ENCODE data around the gene HIF1A.
"Not testable (repeated sequence)": the region's sequence is repeated elsewhere in the genome, so short reads cannot be mapped to it uniquely, and the experiment has no call there.

Gene HIF1A

GRCh38 chr14:61694830-61695694 lies at the start of gene HIF1A:
Gene HIF1A, plus strand, starts transcription at chr14:61695513. Its CDS starts 292 bp downstream, at chr14:61695805.
- peak; percentile 88 for DNase-seq

GRCh38 chr14:61646366-61647116 lies 48.8 kb upstream of the HIF1A start:
- no peak for DNase-seq

- DNase-seq = no peak
Observed at GRCh38 chr14:61647704-61648103, 47.6 kb upstream of the HIF1A start.

- DNase-seq = no peak
Observed at GRCh38 chr14:61648377-61648776, 46.9 kb upstream of the HIF1A start.

DNA sequence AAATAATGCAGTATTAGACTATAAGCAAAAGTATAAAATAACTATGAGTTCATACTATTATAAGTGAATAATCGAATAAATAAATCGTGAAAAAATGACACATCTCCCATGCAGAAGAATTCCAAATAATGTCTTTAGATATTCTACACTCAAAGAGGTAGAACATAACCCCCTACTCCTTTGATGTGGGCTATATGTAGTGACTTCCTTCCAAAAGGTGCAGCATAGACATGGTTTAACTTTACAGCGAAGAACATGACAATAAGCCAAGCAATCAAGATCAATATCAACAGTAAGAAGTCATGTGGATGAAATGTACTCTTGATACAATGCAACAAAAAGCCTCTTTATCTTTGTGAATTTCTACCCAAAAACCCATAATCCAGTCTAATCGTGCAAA lies 46.0 kb upstream of the HIF1A start:
- no peak for DNase-seq

DNA sequence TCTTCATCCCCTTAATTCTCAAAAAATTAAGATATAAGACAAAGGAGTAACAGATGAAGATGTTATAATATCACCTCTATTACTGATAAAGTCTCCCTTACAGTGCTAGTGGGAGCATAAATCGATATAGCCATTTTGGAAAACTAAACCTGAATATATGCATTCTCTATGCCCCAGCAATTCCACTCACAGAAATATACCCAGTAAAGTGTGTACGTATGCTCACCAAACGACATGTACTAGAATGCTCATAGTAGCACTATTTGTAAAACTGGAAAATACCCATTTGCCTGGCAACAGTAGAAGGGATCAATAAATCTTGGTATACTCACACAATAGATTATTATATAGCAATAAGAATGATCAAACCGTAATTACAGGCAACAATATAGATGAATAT lies 44.0 kb upstream of the HIF1A start:
- no peak for DNase-seq

DNA sequence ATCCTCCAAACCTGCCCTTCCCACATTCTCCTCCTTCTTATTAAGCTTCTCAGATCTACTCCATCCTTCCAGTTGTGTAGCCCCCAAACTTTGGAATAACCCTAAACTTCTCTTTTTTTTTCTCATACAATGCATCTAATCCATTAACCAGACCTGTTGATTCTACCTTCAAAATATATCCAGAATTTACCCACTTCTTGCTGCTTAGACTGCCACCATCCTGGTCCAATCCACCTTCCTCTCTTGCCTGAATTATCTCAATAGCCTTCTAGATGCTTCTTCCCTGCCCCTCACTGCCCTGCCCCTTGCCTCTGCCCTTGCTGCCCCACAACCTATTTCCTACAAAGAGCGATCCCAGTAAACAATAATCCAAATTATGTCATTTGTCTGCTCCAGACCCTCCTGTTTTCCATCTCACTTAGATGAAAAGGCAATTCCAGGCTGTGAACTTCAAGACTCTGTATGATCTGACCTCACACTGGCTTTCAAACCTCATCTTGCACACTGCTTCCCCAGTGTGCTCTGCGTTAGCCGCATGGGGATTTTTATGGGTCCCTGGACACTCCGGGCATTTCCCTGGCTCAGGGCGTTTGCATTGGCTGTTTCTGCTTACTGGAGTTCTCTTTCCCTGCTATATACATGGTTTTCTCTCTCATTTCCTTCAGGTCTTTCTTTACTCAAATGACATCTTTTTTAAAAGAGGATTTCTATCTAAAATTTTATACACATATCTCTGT lies 42.6 kb upstream of the HIF1A start:
- DNase-seq = no peak

DNA sequence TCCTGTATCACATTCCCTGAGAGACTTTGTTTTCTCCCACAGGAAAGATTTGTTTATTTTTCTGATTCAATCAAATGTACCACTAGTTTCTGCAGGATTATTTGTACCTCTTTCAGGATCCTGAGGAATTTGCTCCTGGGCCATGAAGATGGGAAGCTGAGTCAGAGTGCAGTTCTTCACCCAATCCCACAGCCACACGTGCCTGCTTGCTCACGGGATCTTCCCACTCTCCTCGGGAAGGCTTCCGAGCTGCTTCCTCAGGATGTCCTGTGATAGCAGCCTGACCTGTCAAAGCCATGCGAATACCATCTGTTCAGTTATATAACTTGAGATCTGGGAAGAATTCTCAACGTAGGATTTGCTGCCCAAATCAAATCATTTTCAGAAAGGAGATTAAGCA lies 41.8 kb upstream of the HIF1A start:
- DNase-seq = no peak

GRCh38 chr14:61654026-61654425 lies 41.3 kb upstream of the HIF1A start:
- no peak for DNase-seq

DNA sequence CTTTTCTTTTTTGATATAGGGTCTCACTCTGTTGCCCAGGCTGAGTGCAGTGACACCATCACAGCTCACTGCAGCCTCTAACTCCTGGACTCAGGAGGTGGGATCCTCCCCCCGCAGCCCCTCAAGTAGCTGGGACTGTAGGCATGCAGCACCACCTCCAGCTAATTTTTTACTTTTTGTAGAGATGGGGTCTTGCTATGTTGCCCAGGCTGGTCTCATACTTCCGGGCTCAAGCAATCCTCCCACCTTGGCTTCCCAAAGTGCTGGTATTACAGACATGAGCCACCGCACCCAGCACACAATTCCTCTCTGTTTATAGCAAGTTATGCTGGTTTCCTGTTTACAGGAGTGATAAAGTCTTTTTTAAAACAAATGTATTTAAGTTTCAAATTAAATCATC lies 39.5 kb upstream of the HIF1A start:
- DNase-seq = no peak

DNA sequence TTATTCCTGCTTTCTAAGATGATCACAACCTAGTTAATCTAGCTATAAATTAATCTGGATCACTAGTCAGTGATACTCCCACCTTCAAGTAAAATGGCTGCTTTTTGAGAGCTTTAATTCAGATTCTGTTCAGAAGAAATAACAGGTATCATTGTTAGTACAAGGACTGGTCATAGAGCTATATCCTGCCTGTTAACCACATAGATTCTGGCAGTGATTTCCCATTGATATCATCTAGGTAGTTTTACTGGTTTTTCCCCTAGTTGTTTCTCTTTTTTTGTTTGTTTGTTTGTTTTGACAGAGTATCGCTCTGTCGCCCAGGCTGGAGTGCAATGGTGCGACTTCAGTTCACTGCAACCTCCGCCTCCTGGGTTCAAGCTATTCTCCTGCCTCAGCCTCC lies 39.0 kb upstream of the HIF1A start:
- no peak for DNase-seq

GRCh38 chr14:61658111-61658510 lies 37.2 kb upstream of the HIF1A start:
- DNase-seq = not testable (repeated sequence)

- DNase-seq = no peak
Observed at GRCh38 chr14:61659582-61659981, 35.7 kb upstream of the HIF1A start.

DNA sequence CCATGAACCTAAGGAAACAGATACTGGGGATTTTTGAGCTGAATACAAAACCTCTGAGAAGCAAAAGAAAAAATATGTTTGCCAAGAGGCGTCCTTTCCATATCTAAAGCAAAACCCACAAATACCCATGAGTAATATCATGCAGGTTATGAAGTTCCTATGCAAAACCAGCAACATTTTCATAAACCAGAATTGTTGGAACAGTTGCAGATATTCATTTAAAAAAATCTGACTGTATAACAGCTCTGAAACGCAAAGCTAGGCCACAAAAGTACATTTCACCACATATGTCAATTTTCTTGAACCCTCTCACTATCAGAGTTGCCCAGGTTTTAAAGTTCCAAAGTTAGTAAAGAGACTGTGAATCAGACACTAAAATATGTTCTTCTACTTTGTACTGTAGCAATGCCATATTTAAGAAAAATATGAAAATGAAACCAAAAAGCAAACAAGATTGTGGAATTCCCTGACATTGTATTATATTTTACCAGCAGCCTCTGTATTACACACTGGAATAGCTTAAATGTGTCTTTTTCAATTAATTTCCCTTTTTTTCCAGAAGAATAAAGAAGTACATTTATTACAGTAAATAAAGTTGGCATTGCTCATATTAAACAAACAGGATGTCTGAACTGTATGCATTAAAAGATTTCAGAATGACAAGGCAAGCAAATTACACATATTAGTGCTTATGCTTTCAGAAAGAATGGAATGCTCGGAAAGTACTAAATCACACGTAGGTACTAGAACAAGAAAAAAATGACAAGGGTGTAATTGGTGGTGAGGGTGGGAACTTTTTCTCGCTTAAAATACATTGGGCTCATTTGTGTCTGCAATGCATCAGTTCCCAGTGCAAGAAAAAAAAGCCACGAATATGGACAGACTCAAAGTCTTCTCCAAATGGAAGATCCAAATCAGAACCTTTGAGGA lies 33.6 kb upstream of the HIF1A start:
- no peak for DNase-seq

DNA sequence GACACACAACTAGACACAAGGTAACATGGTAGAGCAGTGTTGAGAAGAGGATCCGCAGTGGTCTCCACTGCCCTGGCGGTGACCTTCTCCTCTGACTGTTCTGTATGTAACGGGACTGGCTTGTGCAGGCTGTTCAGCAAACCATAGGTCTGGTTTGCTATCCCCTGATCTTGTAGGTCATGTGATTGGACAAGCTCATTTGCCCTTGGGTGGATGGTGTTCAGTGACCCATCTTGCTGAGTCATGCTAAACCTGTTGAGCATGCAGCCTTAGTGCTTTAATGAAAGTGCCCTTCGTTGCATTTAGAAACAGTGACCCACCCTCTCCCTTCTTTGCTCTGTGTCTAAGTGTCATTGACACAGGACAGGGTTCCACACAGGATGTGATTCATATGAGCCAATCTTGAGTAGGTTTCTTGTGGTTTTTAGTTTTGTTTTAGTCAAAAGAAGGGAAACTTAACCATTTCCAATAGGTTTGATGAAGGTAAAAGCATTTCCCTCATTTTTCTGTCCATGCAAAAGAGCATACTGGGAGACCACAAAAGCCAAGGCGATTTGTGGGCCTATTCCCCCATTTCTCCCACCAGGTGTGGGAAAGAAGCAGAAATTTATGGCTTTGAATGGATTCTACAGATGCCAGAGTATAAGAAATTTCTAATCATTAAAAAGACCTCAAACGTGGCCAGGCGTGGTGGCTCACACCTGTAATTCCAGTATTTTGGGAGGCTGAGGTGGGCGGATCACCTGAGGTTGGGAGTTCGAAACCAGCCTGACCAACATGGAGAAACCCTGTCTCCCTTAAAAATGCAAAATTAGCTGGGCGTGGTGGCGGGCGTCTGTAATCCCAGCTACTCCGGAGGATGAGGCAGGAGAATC lies 32.6 kb upstream of the HIF1A start:
- no peak for DNase-seq

GRCh38 chr14:61663312-61663979 lies 31.9 kb upstream of the HIF1A start:
- no peak for DNase-seq

- no peak for DNase-seq
Observed at GRCh38 chr14:61668282-61668681, 27.0 kb upstream of the HIF1A start.

DNA sequence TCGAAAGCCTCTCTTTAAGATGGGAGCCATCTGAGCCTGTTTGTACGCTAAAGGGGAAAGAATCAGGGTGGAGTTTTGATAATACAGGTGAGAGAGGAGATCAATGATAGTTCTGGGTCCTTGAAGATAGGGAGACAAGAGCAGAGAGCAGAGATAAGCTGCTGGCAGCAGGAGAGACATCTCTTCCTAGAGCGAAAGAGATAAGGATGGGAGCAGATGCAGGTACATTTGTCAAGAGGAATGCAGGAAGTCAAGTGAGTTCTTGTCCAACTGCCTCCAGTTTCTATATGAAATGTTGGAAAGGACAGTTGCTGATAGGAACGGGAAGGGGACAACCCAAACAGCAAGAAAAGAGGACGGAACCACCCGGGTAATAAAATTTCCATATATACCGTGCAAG lies 24.7 kb upstream of the HIF1A start:
- no peak for DNase-seq

DNA sequence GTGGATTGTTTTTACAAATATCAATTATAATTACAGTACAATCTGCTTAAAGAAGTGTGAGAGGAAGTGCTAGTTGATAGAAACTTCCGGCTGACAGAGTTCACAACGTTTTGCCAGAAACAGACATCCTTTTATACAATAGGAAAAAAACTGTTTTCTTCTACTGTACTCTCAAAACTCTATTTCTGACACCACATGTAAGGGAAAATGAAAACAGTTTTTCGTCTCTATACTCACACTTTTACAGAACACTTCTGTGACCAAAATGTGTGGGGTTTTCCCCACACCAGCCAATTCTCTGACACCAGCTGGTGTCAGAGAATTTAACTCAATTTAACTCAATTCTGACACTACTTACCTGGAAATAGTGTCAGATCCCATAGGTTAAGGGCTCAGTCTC lies 24.2 kb upstream of the HIF1A start:
- DNase-seq = no peak

GRCh38 chr14:61672796-61673195 lies 22.5 kb upstream of the HIF1A start:
- DNase-seq = no peak

DNA sequence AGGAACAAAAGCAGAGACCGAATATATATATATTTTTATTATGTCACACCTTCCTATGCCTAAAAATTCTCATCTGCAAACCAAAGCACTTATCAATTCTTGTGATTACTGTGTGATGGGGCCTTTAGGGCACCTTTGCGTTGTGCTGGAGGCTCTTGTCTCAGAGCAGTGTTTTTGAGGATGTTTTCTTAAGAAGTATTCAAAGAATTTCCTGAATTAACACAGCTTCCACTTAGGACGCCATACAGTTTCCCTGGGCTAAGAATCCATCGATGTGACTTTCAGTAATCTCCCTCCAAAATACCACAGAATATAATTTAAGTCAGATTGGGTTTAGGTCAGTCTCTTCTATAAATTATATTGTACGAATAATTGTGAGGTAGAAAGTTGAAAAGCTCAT lies 22.0 kb upstream of the HIF1A start:
- no peak for DNase-seq
